Measurements from ENCODE around the gene APOE. TPM values are rescaled to one million over a fixed set of nuclear protein-coding genes. Genes with fewer than 3 reads are reported as not detected.
"Not testable (repeated sequence)": the region's sequence is repeated elsewhere in the genome, so short reads cannot be mapped to it uniquely, and the experiment has no call there.

Gene APOE
- total RNA-seq, 1 experiment from 2014 or later = 9.4 TPM

DNA sequence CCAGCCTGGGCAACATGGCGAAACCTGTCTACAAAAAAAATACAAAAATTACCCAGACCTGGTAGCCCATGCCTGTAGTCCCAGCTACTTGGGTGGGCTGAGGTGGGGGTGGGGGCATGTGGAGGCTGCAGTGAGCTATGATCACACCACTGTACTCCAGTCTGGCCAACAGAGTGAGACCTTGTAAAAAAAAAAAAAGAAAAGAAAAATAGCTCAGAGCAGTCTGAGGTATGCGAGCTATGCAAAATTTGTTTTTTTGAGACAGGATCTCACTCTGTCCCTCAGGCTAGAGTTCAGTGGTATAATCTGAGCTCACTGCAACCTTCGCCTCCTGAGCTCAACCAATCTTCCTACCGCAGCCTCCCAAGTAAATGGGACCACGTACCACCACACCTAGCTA lies 21.7 kb upstream of the APOE start:
- POLR2A ChIA-PET (ENCODE audit: low non-redundant PET) = no interaction called here
- no peak overlapping the region for H3K4me3 ChIP-seq (ENCODE audit: low read depth, low read length, poor library complexity, severe bottlenecking)
- H3K36me3 ChIP-seq (ENCODE audit: insufficient read depth, low read length, poor library complexity, severe bottlenecking) = peaks cover 4% of the 10 kb centered on the region
- no peaks in the 10 kb centered on the region for H3K27me3 ChIP-seq (replicated peaks; ENCODE audit: insufficient read depth, low read depth, low read length, poor library complexity)
- TF ChIP-seq CTCF (conservative IDR thresholded peaks at IDR 0.05; ENCODE audit: low read depth, low read length) = no peak
- TF ChIP-seq EZH2 (IDR thresholded peaks at IDR 0.05; ENCODE audit: borderline replicate concordance, low read depth, low read length, poor library complexity, severe bottlenecking) = no peak
- CTCF ChIA-PET = interaction anchor here (1.1 kb wide), 1 partner anchor 99 kb away, joined by 4 read pairs; no protein-coding TSS in a partner anchor
- no peaks in the 10 kb centered on the region for H3K9me3 ChIP-seq (ENCODE audit: low read depth, low read length, poor library complexity, severe bottlenecking)
- DNase-seq (ENCODE audit: low spot score) = no peak
- BruUV-seq (replicated peaks) = no TSS peak
- H3K27ac ChIP-seq (ENCODE audit: low read depth, low read length, poor library complexity, severe bottlenecking) = no peak overlapping the region
- no peaks in the 10 kb centered on the region for H3K4me1 ChIP-seq (ENCODE audit: insufficient read depth, low read length, poor library complexity, severe bottlenecking)
- intact Hi-C loops (cut with micrococcal nuclease; ENCODE audit: unreplicated experiment) = no loop called here

DNA sequence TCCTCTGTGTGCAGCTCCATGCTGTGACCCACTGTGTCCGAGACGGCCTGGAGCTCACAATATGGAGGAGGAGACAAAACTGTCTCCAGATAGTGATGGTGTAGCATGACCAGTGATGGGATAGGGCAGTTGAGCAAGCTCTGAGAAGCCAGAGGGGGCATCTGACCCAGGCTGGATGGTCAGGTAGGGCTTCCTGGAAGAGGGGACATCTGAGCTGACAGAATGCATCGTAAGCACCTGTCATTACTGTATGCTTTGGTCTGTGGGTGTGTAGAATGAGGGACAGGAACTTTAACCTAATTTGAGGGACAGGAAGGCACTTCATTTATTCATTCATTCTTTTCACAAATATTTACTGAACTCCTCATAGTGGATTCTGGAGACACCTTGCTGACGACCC lies 21.0 kb upstream of the APOE start:
- no peak for TF ChIP-seq EZH2 (IDR thresholded peaks at IDR 0.05; ENCODE audit: borderline replicate concordance, low read depth, low read length, poor library complexity, severe bottlenecking)
- TF ChIP-seq CTCF (conservative IDR thresholded peaks at IDR 0.05; ENCODE audit: low read depth, low read length) = no peak
- no peaks in the 10 kb centered on the region for H3K27me3 ChIP-seq (replicated peaks; ENCODE audit: insufficient read depth, low read depth, low read length, poor library complexity)
- no peak for DNase-seq (ENCODE audit: low spot score)
- no peaks in the 10 kb centered on the region for H3K9me3 ChIP-seq (ENCODE audit: low read depth, low read length, poor library complexity, severe bottlenecking)
- BruUV-seq (replicated peaks) = no TSS peak
- H3K4me1 ChIP-seq (ENCODE audit: insufficient read depth, low read length, poor library complexity, severe bottlenecking) = peaks cover under 1% of the 10 kb centered on the region
- POLR2A ChIA-PET (ENCODE audit: low non-redundant PET) = no interaction called here
- CTCF ChIA-PET = interaction anchor here (1.1 kb wide), 1 partner anchor 100 kb away, joined by 4 read pairs; no protein-coding TSS in a partner anchor
- intact Hi-C loops (cut with micrococcal nuclease; ENCODE audit: unreplicated experiment) = no loop called here
- H3K36me3 ChIP-seq (ENCODE audit: insufficient read depth, low read length, poor library complexity, severe bottlenecking) = peaks cover 4% of the 10 kb centered on the region
- H3K4me3 ChIP-seq (ENCODE audit: low read depth, low read length, poor library complexity, severe bottlenecking) = no peak overlapping the region
- no peak overlapping the region for H3K27ac ChIP-seq (ENCODE audit: low read depth, low read length, poor library complexity, severe bottlenecking)

DNA sequence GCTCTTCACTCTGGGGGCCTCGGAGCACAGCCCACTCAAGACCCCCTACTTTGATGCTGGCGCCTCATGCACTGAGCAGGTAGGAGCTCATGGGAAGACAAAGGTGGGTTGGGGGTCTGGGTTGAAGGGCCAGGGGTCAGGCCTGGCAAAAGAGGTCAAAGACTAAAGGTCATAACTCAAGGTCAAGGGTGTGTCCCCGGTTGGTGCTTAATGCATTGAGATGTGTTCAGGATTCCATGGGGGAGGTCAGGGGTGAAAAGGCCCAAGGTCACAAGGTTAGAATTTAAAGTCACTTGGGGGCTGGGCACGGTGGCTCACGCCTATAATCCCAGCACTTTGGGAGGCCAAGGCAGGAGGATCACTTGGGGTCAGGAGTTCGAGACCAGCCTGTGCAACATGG lies 19.5 kb upstream of the APOE start:
- intact Hi-C loops (cut with micrococcal nuclease; ENCODE audit: unreplicated experiment) = no loop called here
- Histone ChIP-seq H3K36me3 (ENCODE audit: insufficient read depth, low read length, poor library complexity, severe bottlenecking) (peaks cover 4% of the 10 kb centered on the region), H3K4me1 (ENCODE audit: insufficient read depth, low read length, poor library complexity, severe bottlenecking) (peaks cover 6% of the 10 kb centered on the region), H3K27me3 (replicated peaks; ENCODE audit: insufficient read depth, low read depth, low read length, poor library complexity) (no peaks in the 10 kb centered on the region), H3K27ac (ENCODE audit: low read depth, low read length, poor library complexity, severe bottlenecking) (no peak overlapping the region), H3K4me3 (ENCODE audit: low read depth, low read length, poor library complexity, severe bottlenecking) (no peak overlapping the region), H3K9me3 (ENCODE audit: low read depth, low read length, poor library complexity, severe bottlenecking) (no peaks in the 10 kb centered on the region)
- TF ChIP-seq EZH2 (IDR thresholded peaks at IDR 0.05; ENCODE audit: borderline replicate concordance, low read depth, low read length, poor library complexity, severe bottlenecking) = no peak
- CTCF ChIA-PET = no interaction called here
- BruUV-seq (replicated peaks) = no TSS peak
- POLR2A ChIA-PET (ENCODE audit: low non-redundant PET) = no interaction called here
- no peak for DNase-seq (ENCODE audit: low spot score)

GRCh38 chr19:44887648-44888047 lies 17.9 kb upstream of the APOE start:
- no peak overlapping the region for H3K27ac ChIP-seq (ENCODE audit: low read depth, low read length, poor library complexity, severe bottlenecking)
- no peaks in the 10 kb centered on the region for H3K9me3 ChIP-seq (ENCODE audit: low read depth, low read length, poor library complexity, severe bottlenecking)
- TF ChIP-seq CTCF (conservative IDR thresholded peaks at IDR 0.05; ENCODE audit: low read depth, low read length) (no peak), EZH2 (IDR thresholded peaks at IDR 0.05; ENCODE audit: borderline replicate concordance, low read depth, low read length, poor library complexity, severe bottlenecking) (no peak)
- no TSS peak for BruUV-seq (replicated peaks)
- peaks cover 13% of the 10 kb centered on the region for H3K4me1 ChIP-seq (ENCODE audit: insufficient read depth, low read length, poor library complexity, severe bottlenecking)
- ChIA-PET POLR2A (ENCODE audit: low non-redundant PET) (no interaction called here), CTCF (no interaction called here)
- peaks cover 8% of the 10 kb centered on the region for H3K36me3 ChIP-seq (ENCODE audit: insufficient read depth, low read length, poor library complexity, severe bottlenecking)
- no peak for DNase-seq (ENCODE audit: low spot score)
- H3K27me3 ChIP-seq (replicated peaks; ENCODE audit: insufficient read depth, low read depth, low read length, poor library complexity) = no peaks in the 10 kb centered on the region
- H3K4me3 ChIP-seq (ENCODE audit: low read depth, low read length, poor library complexity, severe bottlenecking) = no peak overlapping the region
- intact Hi-C loops (cut with micrococcal nuclease; ENCODE audit: unreplicated experiment) = no loop called here

DNA sequence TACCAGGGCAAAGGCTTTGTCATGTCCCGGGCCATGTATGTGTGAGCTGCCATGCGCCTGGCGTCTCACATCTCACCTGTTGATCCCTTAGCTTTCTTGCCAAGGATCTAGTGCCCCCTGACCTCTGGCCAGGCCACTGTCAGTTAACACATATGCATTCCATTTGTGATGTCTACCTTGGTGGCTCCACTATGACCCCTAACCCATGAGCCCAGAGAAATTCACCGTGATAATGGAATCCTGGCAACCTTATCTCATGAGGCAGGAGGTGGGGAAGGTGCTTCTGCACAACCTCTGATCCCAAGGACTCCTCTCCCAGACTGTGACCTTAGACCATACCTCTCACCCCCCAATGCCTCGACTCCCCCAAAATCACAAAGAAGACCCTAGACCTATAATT lies 17.3 kb upstream of the APOE start:
- H3K4me1 ChIP-seq (ENCODE audit: insufficient read depth, low read length, poor library complexity, severe bottlenecking) = peaks cover 14% of the 10 kb centered on the region
- H3K36me3 ChIP-seq (ENCODE audit: insufficient read depth, low read length, poor library complexity, severe bottlenecking) = peaks cover 14% of the 10 kb centered on the region
- DNase-seq (ENCODE audit: low spot score); H3K27ac ChIP-seq (ENCODE audit: low read depth, low read length, poor library complexity, severe bottlenecking); H3K9me3 ChIP-seq (ENCODE audit: low read depth, low read length, poor library complexity, severe bottlenecking); intact Hi-C loops (cut with micrococcal nuclease; ENCODE audit: unreplicated experiment); H3K27me3 ChIP-seq (replicated peaks; ENCODE audit: insufficient read depth, low read depth, low read length, poor library complexity); H3K4me3 ChIP-seq (ENCODE audit: low read depth, low read length, poor library complexity, severe bottlenecking); BruUV-seq (replicated peaks); CTCF ChIA-PET; POLR2A ChIA-PET (ENCODE audit: low non-redundant PET): not testable (repeated sequence)

All from A673 (cell line).